GM18526 (cell line): ENCODE measurements around the gene MAP1B.

Experiments used
- POLR2A ChIP-seq: IDR thresholded peaks from 3 replicates; pipeline ENCODE4 v1.6.1; 2011; ENCODE audit not compliant: insufficient read length; ENCODE audit errors: extremely low read depth

Gene MAP1B

DNA sequence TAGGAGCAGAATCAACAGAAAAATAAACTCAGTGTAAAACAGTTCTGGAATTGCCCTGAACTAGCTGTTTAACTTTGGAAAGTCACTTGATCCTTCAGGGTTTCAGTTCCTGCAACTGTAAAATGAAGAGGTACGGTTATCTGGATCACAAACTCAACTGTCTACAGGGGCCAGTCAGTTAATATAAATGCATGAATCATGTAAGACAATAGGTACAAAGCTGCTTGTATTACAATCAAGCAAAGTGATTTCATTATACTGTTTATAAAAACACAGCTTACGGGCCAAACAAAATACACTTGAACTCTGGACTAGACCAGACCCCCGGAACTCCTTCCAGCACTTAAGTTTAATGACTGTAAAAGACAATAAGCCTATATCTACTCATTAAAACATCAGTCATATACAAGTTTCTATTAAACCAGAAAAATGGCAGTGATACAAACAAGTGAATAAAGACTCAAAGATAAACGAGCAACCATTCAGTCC, 139.7 kb downstream of the MAP1B start:
- no peak for TF ChIP-seq POLR2A

DNA sequence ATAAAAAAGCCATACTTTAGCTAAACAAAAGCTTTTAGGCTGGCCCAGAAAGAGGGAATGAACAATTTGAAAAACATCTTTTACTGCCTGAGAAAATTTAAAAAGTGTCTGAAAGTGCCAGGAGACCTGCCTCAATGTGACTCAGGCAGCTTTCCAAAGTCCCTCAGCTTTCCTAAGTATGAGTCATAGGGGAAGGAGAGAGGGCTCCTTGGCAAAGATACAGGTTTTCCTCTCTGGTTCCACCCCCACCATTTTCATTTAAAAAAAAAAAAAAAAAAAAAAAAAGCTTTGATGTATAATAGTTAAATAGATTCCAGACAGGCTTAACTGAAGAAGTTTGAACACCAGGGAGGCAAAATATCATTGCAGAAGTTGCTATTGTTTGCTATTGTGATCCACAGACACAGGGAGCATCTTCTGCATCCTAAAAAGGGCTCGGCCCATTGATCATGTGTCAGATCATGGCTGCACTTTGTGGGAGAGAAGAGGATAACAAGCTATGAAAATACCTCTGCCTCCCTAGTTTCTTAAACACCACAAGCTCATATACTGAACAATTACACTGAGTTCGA, 141.2 kb downstream of the MAP1B start:
- no peak for TF ChIP-seq POLR2A

DNA sequence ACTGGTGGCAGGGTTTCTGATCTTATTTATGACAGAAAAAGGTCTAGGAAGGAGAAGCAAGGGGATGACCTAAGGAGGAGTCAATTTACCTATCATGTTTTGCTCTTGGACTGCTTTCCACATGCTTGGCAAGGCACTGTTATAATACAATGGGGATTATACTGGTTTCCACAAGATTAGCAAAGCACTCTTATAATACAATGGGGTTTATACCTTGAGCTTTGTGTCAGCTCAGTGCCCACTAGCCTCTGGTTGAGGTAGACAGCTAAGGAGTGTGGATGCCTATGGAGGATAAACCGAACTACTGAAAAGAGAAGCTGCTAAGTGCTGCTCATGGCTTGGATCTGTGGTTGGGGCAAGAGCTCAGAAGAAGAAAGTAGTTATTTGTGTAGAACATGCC, 144.1 kb downstream of the MAP1B start:
- TF ChIP-seq POLR2A, result no peak

DNA sequence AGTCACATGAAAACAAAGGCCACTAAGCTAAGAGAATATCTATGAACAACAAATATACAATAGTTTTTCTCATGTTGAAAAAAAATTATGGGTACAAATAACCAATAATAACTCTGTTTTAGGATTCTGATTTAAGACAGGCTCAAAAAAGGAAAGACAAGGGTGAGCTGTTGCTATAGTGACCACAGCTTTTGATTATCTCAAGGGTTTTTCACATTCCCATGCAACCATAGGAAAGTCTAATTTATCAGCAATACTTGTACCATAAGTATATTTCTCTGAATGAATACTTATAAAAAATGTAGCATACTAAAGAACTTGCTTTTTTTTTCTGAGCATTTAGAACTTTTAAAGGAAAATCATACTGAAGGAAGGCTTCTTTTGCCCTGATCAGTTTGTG, 144.7 kb downstream of the MAP1B start:
- TF ChIP-seq POLR2A, result no peak

DNA sequence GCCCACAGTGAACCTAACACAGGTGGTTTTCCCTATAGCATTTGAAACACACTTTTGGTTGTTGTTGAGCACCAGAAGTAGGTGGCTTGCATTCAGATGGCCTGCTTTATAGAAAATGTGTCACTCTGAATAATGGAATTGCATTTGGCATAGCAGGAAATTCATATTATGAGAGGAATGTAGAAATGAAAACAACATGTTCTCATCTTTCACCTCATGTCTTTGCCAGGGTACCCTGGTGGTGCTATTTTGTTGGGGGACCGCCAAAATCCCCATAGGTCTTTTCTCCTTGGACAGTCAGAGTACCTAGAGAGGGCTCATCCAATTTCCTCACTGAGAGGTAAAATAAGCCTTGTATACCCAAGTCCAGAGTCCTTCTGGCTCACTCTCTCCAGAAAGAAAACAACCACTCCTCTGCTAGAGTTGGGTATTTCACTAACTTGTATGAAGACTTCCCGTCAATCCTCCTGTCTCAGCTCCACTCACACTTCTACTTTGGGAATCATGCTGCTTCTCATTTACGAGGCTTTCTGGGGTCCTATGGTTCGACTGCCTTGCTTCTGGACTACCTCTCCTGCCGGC, 145.4 kb downstream of the MAP1B start:
- TF ChIP-seq POLR2A, result no peak

DNA sequence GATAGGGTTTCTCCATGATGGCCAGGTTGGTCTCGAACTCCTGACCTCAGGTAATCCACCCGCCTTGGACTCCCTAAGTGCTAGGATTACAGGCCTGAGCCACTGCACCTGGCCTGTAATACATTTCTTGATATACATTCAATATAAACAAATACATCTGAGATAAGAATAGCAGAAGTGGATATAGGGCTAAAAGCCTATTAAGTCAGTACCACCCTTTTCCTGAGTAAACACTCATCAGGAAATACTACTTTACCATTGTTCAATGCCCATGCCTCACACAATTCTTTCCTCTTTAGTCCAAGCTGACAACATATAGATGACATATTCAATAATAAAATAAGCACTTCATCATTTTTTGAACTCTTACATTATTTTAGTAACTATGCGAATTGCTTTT, 148.0 kb downstream of the MAP1B start:
- no peak for TF ChIP-seq POLR2A

DNA sequence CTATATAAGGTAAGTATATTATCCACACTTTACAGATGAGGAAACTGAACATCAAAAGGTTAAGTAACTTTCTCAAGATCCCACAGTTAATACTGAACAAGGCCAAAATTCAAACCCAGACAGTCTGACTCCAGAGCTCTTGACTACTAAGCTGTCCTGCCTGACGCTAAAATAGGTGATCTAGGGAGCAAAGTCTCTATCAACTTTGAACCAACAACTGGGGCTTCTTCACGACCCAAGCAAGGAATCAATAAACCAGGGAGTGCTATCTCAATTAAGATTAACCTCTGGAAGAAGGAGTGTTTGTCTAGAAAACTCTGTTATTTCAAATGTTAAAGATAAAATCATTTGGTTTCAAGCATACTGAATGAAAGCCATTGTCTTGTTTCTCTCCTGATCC, 148.4 kb downstream of the MAP1B start:
- TF ChIP-seq POLR2A, result no peak

DNA sequence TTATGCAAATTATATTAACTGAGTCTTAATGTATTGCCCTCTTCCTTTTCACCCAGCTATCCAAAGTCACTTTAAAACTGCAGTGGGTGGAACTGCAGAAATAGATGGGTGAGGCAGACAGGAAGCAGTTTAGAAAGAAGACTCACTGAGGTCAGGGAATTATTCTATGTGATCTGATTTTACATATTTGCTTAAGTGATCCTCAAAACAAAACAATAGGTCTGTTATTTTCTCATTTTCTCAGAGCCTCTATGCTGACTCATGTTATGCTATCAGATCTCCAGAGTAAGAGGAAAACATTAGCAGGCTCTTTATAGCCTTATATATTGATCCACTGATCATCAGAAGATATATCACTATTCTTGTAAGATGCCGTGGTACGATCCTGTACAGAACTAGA, 149.3 kb downstream of the MAP1B start:
- no peak for TF ChIP-seq POLR2A
